OCI-LY1 (cell line): Measurements from ENCODE around the gene OVOL2.

Source experiments
- EZH2 ChIP-seq: fragments of 200-600 bp; sonication (generic), shearing (Covaris generic); IDR thresholded peaks from 2 replicates; pipeline ENCODE4 v1.8.0; 2017; ENCODE audit warnings: borderline replicate concordance, mixed run types, mild to moderate bottlenecking, antibody characterized with exemption, low read length, moderate library complexity, mixed read lengths
- TF ChIP-seq, protein P1 (sequence below): fragments of 200-600 bp; sonication (generic), shearing (Covaris generic); IDR thresholded peaks from 2 replicates; pipeline ENCODE4 v1.5.1; 2017; ENCODE audit warnings: mild to moderate bottlenecking, antibody characterized with exemption, low read length, moderate library complexity, mixed read lengths

DNA sequence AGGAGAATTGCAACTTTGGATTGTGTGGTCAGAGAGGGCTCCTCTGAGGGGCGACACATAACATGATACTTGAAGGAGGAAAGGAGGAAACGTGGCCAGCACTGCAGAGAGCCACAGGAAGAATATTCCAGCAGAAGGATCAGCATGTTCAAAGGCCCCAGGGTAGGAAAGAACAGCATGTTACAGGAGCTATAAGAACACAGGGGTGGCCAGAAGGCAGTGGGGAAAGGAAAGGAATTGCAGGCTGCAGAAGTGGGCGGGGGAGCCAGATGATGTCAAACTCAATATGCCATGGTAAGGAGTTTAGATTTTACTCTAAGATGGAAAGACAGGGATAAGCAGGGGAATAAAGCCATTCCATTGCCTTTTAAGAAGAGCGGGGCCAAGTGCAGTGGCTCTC, 58.1 kb downstream of the OVOL2 start:
- TF ChIP-seq, protein P1, sequence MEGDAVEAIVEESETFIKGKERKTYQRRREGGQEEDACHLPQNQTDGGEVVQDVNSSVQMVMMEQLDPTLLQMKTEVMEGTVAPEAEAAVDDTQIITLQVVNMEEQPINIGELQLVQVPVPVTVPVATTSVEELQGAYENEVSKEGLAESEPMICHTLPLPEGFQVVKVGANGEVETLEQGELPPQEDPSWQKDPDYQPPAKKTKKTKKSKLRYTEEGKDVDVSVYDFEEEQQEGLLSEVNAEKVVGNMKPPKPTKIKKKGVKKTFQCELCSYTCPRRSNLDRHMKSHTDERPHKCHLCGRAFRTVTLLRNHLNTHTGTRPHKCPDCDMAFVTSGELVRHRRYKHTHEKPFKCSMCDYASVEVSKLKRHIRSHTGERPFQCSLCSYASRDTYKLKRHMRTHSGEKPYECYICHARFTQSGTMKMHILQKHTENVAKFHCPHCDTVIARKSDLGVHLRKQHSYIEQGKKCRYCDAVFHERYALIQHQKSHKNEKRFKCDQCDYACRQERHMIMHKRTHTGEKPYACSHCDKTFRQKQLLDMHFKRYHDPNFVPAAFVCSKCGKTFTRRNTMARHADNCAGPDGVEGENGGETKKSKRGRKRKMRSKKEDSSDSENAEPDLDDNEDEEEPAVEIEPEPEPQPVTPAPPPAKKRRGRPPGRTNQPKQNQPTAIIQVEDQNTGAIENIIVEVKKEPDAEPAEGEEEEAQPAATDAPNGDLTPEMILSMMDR: no peak
- no peak for TF ChIP-seq EZH2
